ENCODE results near the gene C13orf46. TPM values are rescaled to one million over a fixed set of nuclear protein-coding genes. Genes with fewer than 3 reads are reported as not detected.

C13orf46 gene
- polyA plus RNA-seq, 1 donor (not counting 4 experiments of a cell fraction or from before 2014, with no cell fraction given) = not detected

- DNase-seq (ENCODE audit: low read depth, low spot score) (no peak), FAIRE-seq (no peak)
- no peaks in the 10 kb centered on the region for H3K36me3 ChIP-seq (ENCODE audit: control insufficient read depth in 2 of 2, extremely low read depth in 1 of 2, insufficient read depth in 2 of 2, low read length in 2 of 2)
- TF ChIP-seq EZH2 (IDR thresholded peaks at IDR 0.05; ENCODE audit: low read length) (no peak), CTCF (optimal IDR thresholded peaks at IDR 0.05 in 1 of 3, IDR thresholded peaks at IDR 0.05 in 1 of 3, conservative IDR thresholded peaks at IDR 0.05 in 1 of 3; ENCODE audit: extremely low read depth in 1 of 3, insufficient read depth in 2 of 3, low read length in 3 of 3) (no peak)
- no peak overlapping the region for H3K4me3 ChIP-seq (ENCODE audit: control insufficient read depth in 2 of 3, extremely low read depth in 1 of 3, insufficient read depth in 2 of 3, low read depth in 1 of 3, low read length in 3 of 3)
- no peak overlapping the region for H3K9ac ChIP-seq (ENCODE audit: control insufficient read depth, extremely low read depth, insufficient read depth, low read length)
- no peaks in the 10 kb centered on the region for H3K79me2 ChIP-seq (ENCODE audit: control insufficient read depth, insufficient read depth, low read length)
- H3K9me1 ChIP-seq (ENCODE audit: control insufficient read depth, extremely low read depth, insufficient read depth, low read length) = no peaks in the 10 kb centered on the region
- H3K27me3 ChIP-seq (ENCODE audit: control insufficient read depth, extremely low read depth, insufficient read depth, low read length) = no peaks in the 10 kb centered on the region
- H3K4me2 ChIP-seq (ENCODE audit: control insufficient read depth, extremely low read depth, insufficient read depth, low read depth, low read length) = no peak overlapping the region
- no peaks in the 10 kb centered on the region for H3K4me1 ChIP-seq (ENCODE audit: control insufficient read depth, extremely low read depth, insufficient read depth, low read length)
- H4K20me1 ChIP-seq (ENCODE audit: control insufficient read depth, extremely low read depth, insufficient read depth, low read length) = no peaks in the 10 kb centered on the region
- H3K27ac ChIP-seq (ENCODE audit: control insufficient read depth, insufficient read depth, low read length) = no peak overlapping the region
- dilution Hi-C loops (cut with MboI; ENCODE audit: extremely low pct_ligation_motif_present, low sequenced_read_pairs) = no loop called here
- H3K9me3 ChIP-seq (ENCODE audit: control insufficient read depth, low read depth, low read length) = peaks cover 16% of the 10 kb centered on the region
- H2AFZ ChIP-seq (ENCODE audit: control insufficient read depth, low read length) = no peak overlapping the region
Measured at GRCh38 chr13:113963376-113963775, 10.5 kb downstream of the C13orf46 start.

GRCh38 chr13:113962975-113963374 lies 10.9 kb downstream of the C13orf46 start:
- Histone ChIP-seq H3K79me2 (ENCODE audit: control insufficient read depth, insufficient read depth, low read length) (no peaks in the 10 kb centered on the region), H3K9me1 (ENCODE audit: control insufficient read depth, extremely low read depth, insufficient read depth, low read length) (no peaks in the 10 kb centered on the region), H3K27me3 (ENCODE audit: control insufficient read depth, extremely low read depth, insufficient read depth, low read length) (no peaks in the 10 kb centered on the region), H3K9me3 (ENCODE audit: control insufficient read depth, low read depth, low read length) (peaks cover 16% of the 10 kb centered on the region), H3K4me1 (ENCODE audit: control insufficient read depth, extremely low read depth, insufficient read depth, low read length) (no peaks in the 10 kb centered on the region), H3K4me3 (ENCODE audit: control insufficient read depth in 2 of 3, extremely low read depth in 1 of 3, insufficient read depth in 2 of 3, low read depth in 1 of 3, low read length in 3 of 3) (no peak overlapping the region), H3K36me3 (ENCODE audit: control insufficient read depth in 2 of 2, extremely low read depth in 1 of 2, insufficient read depth in 2 of 2, low read length in 2 of 2) (no peaks in the 10 kb centered on the region), H3K27ac (ENCODE audit: control insufficient read depth, insufficient read depth, low read length) (no peak overlapping the region), H3K4me2 (ENCODE audit: control insufficient read depth, extremely low read depth, insufficient read depth, low read depth, low read length) (no peak overlapping the region), H3K9ac (ENCODE audit: control insufficient read depth, extremely low read depth, insufficient read depth, low read length) (no peak overlapping the region), H4K20me1 (ENCODE audit: control insufficient read depth, extremely low read depth, insufficient read depth, low read length) (no peaks in the 10 kb centered on the region), H2AFZ (ENCODE audit: control insufficient read depth, low read length) (no peak overlapping the region)
- dilution Hi-C loops (cut with MboI; ENCODE audit: extremely low pct_ligation_motif_present, low sequenced_read_pairs) = no loop called here
- FAIRE-seq = no peak
- DNase-seq (ENCODE audit: low read depth, low spot score) = no peak
- TF ChIP-seq CTCF (optimal IDR thresholded peaks at IDR 0.05 in 1 of 3, IDR thresholded peaks at IDR 0.05 in 1 of 3, conservative IDR thresholded peaks at IDR 0.05 in 1 of 3; ENCODE audit: extremely low read depth in 1 of 3, insufficient read depth in 2 of 3, low read length in 3 of 3) = no peak
- no peak for TF ChIP-seq EZH2 (IDR thresholded peaks at IDR 0.05; ENCODE audit: low read length)
